Gastroesophageal sphincter (tissue), 4 donors: Measurements from ENCODE around the gene FZD2. TPM values are rescaled to one million over a fixed set of nuclear protein-coding genes. Genes with fewer than 3 reads are reported as not detected.
"Not testable (repeated sequence)": the region's sequence is repeated elsewhere in the genome, so short reads cannot be mapped to it uniquely, and the experiment has no call there.

Experiments used
- ATAC-seq: fragments of 150-250 bp; one replicate; pipeline ENCODE4 v1.9.1; 2016; ENCODE audit warnings: mild to moderate bottlenecking, moderate library complexity
- H3K27ac ChIP-seq, 4 donors: fragments of 200-600 bp; sonication (generic) in 3 of 4; 1 replicate in 3 of 4; 2 replicates in 1 of 4; pipeline ENCODE4 v1.5.1; 2016 to 2019
- H3K27me3 ChIP-seq: fragments of 200-600 bp; sonication (generic); one replicate; pipeline ENCODE4 v1.5.1; 2019
- H3K36me3 ChIP-seq, 2 donors: fragments of 200-600 bp; sonication (generic); one replicate each; pipeline ENCODE4 v1.5.1; 2019; ENCODE audit warnings: control low read depth in 1 of 2
- H3K4me1 ChIP-seq, 3 donors: fragments of 200-600 bp; sonication (generic); 1 replicate in 2 of 3; 2 replicates in 1 of 3; pipeline ENCODE4 v1.5.1; 2016 to 2019; ENCODE audit warnings: control low read depth in 2 of 3
- H3K4me3 ChIP-seq, 2 donors: fragments of 200-600 bp; sonication (generic); one replicate each; pipeline ENCODE4 v1.5.1; 2019; ENCODE audit warnings: mild to moderate bottlenecking in 1 of 2, moderate library complexity in 1 of 2
- H3K9me3 ChIP-seq, 3 donors: fragments of 200-600 bp; sonication (generic); one replicate each; pipeline ENCODE4 v1.5.1; 2017 to 2019; ENCODE audit warnings: control low read depth in 2 of 3
- EP300 ChIP-seq: sonication (generic); formaldehyde crosslinking; IDR thresholded peaks from one replicate; pipeline ENCODE4 v1.6.1; 2017; ENCODE audit warnings: antibody characterized with exemption, mild to moderate bottlenecking
- POLR2A ChIP-seq, 2 donors: fragments of 450-650 bp; IDR thresholded peaks; one replicate each; pipeline ENCODE4 v1.6.1; 2017; ENCODE audit warnings: antibody characterized with exemption in 2 of 2, mild to moderate bottlenecking in 2 of 2, moderate library complexity in 1 of 2
- POLR2AphosphoS5 ChIP-seq: sonication (generic); formaldehyde crosslinking; IDR thresholded peaks from one replicate; pipeline ENCODE4 v1.6.1; 2017; ENCODE audit warnings: antibody characterized with exemption
- WGBS, 2 donors: methylation state at CpG; one replicate each; pipeline ENCODE4 v1.1.5; 2018; ENCODE audit warnings: low coverage in 1 of 2; 5-methylcytosine and 5-hydroxymethylcytosine counted together
- total RNA-seq, 4 donors: library from RNA; depleted of rRNA; stranded (reverse); fragments of >200 nt; gene quantifications; one replicate each; pipeline ENCODE4 v1.1.0, GENCODE V29; 2016
- TF ChIP-seq, protein P1 (sequence below), 4 experiments: fragments of 200-600 bp in 2 of 4; fragments of 450-650 bp in 2 of 4; sonication (generic) in 1 of 4; IDR thresholded peaks; one replicate each; pipeline ENCODE4 v1.5.1; 2017 to 2019; ENCODE audit warnings: antibody characterized with exemption in 4 of 4, mild to moderate bottlenecking in 2 of 4, moderate library complexity in 2 of 4

The FZD2 gene
- total RNA-seq, 4 donors from 2014 or later: 1.5 to 2.7 (median 1.6) TPM

DNA sequence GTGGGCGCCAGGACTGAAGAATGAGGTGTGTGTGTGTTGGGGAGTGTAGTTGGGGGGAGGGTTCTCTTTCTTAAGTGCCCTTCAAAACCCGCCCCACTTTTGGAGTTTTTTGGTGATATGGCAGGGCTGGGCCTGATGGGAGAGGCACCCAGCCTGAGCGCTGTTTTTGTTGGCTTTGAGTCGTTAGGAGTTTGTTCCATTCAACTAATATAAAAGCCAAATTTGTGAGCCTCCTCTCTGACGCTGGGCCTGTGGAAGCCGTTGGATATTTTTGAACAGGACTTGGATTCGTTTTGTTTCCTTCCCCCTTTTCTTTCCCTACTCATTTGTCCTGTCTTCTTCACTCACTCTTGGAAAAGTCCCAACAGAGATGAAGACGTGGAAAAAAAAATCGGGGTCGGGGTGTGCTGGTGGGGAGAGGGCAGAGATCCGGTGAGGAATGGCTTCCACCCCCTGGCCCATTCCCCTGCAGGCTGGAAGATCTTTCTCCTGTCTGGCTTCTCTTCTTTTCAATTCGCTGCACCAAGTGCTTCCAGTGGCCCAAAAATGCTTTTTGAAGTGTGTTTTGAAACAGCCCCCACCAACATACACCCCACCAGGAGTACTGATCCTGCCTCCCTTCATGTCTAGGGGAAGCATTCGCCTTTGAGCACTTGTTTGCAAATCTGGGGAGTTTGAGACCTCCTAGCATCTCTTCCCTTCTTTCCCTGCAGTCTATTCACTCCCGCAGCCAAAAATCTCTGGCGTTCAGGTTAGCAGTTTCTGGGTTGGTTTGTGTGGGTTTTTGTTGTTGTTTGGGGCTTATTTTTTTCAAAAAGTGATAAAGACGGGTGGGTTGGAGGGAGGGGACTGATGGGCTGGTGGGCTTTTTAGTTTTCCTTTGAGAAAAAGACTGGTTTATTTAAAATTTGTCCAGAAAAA is 2.6 kb downstream of the FZD2 start:
- ATAC-seq: no peak
- H3K9me3 ChIP-seq: no peaks in the 10 kb centered on the region
- WGBS, 2 donors: 24 to 37% methylated on average over 10 to 16 of the region's 16 CpGs
- H3K4me1 ChIP-seq: peaks cover 0 to 44% (median 2%) of the 10 kb centered on the region in 3 donors
- no peaks in the 10 kb centered on the region for H3K36me3 ChIP-seq
- no peak overlapping the region for H3K4me3 ChIP-seq
- H3K27me3 ChIP-seq: peaks cover 76% of the 10 kb centered on the region
- no peak overlapping the region for H3K27ac ChIP-seq
- TF ChIP-seq EP300 (no peak), POLR2AphosphoS5 (no peak), POLR2A (IDR thresholded peaks at IDR 0.05) (no peak)
- TF ChIP-seq, protein P1, sequence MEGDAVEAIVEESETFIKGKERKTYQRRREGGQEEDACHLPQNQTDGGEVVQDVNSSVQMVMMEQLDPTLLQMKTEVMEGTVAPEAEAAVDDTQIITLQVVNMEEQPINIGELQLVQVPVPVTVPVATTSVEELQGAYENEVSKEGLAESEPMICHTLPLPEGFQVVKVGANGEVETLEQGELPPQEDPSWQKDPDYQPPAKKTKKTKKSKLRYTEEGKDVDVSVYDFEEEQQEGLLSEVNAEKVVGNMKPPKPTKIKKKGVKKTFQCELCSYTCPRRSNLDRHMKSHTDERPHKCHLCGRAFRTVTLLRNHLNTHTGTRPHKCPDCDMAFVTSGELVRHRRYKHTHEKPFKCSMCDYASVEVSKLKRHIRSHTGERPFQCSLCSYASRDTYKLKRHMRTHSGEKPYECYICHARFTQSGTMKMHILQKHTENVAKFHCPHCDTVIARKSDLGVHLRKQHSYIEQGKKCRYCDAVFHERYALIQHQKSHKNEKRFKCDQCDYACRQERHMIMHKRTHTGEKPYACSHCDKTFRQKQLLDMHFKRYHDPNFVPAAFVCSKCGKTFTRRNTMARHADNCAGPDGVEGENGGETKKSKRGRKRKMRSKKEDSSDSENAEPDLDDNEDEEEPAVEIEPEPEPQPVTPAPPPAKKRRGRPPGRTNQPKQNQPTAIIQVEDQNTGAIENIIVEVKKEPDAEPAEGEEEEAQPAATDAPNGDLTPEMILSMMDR (IDR thresholded peaks at IDR 0.05): no peak

DNA sequence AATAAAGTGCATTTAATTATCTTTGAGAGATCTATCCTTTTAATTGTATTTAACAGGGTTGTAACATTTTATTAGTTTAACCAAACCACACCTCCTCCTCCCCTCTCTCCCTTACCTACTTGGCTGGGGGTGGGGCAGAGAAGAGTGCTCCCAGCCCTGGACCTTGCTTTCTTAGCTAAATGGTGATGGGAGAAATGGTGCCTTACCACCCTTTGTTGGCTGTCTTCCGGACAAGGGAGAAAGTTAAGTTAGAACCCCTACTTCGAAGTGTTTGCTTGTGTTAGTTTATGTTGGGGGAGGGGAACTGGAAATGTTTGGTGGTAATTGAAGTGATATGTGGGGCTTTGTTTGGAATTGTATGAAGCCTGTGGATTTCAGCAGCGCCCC is 3.9 kb downstream of the FZD2 start:
- peaks cover 0 to 39% (median 0%) of the 10 kb centered on the region in 3 donors for H3K4me1 ChIP-seq
- no peak overlapping the region for H3K27ac ChIP-seq
- no peak overlapping the region for H3K4me3 ChIP-seq
- peaks cover 87% of the 10 kb centered on the region for H3K27me3 ChIP-seq
- no peak for ATAC-seq
- no peak for TF ChIP-seq POLR2A (IDR thresholded peaks at IDR 0.05)
- peaks cover 0 to 10% (median 0%) of the 10 kb centered on the region in 3 donors for H3K9me3 ChIP-seq
- whole genome bisulfite sequencing, 2 donors: 37 to 47% methylated on average over 2 to 3 of the region's 3 CpGs
- no peaks in the 10 kb centered on the region for H3K36me3 ChIP-seq

DNA sequence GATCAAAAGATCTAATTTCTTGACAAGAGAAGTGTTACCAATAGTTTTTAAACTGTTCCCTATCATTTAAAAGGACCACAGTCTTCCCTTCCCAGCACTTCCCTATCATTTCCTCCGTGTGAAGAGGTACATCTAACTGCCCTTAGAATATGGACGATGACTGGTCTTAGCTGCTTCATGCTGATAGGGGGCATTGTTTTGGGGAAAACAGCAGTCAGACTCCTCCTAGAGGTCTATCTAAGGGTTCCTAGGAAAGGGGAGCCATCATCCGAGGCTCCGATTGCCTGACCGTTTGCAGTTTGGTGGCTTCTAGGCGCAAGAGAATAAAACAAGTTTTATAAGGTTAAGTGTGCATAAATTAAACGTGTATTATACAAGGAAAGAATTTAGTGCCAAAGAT is 7.1 kb downstream of the FZD2 start:
- Histone ChIP-seq H3K4me1 (peaks cover 0 to 9% (median 0%) of the 10 kb centered on the region in 3 donors), H3K4me3 (no peak overlapping the region), H3K9me3 (peaks cover 0 to 11% (median 0%) of the 10 kb centered on the region in 3 donors), H3K27me3 (peaks cover 68% of the 10 kb centered on the region), H3K36me3 (no peaks in the 10 kb centered on the region), H3K27ac (no peak overlapping the region)
- ATAC-seq: no peak
- TF ChIP-seq POLR2AphosphoS5: no peak
- TF ChIP-seq, protein P1 (IDR thresholded peaks at IDR 0.05): no peak
- TF ChIP-seq POLR2A (IDR thresholded peaks at IDR 0.05): no peak
- no peak for TF ChIP-seq EP300
- WGBS, 2 donors: 60 to 67% methylated on average over 4 to 7 of the region's 7 CpGs

- Histone ChIP-seq H3K4me1 (no peaks in the 10 kb centered on the region), H3K4me3 (no peak overlapping the region), H3K36me3 (no peaks in the 10 kb centered on the region), H3K27me3 (peaks cover 53% of the 10 kb centered on the region), H3K9me3 (peaks cover 0 to 11% (median 0%) of the 10 kb centered on the region in 3 donors), H3K27ac (no peak overlapping the region)
- TF ChIP-seq, protein P1 (IDR thresholded peaks at IDR 0.05): no peak
- no peak for TF ChIP-seq POLR2AphosphoS5
- WGBS, 2 donors: 20 to 90% methylated on average over 2 to 9 of the region's 14 CpGs
- ATAC-seq: no peak
These were observed 8.7 kb downstream of the FZD2 start for GRCh38 chr17:44565866-44566443.

- H3K27ac ChIP-seq, ATAC-seq, H3K4me1 ChIP-seq, H3K4me3 ChIP-seq, H3K36me3 ChIP-seq: not testable (repeated sequence)
- peaks cover 0 to 11% (median 0%) of the 10 kb centered on the region in 3 donors for H3K9me3 ChIP-seq
- peaks cover 32% of the 10 kb centered on the region for H3K27me3 ChIP-seq
- WGBS, 2 donors: no CpG with 5 or more reads among the region's 23 CpGs
These were observed 11.1 kb downstream of the FZD2 start for GRCh38 chr17:44568311-44568944.
